B cell (primary cell): ENCODE results near the gene ITPR1. TPM values are rescaled to one million over a fixed set of nuclear protein-coding genes. Genes with fewer than 3 reads are reported as not detected.

Source experiments
- ATAC-seq: fragments of 200-7000 bp; cut with Tn5 transposase; one replicate; pipeline ENCODE4 v1.10.0; 2021; ENCODE audit warnings: low read depth, mild to moderate bottlenecking, moderate number of reproducible peaks, moderate library complexity
- CTCF ChIA-PET: fragments of 350-600 bp; sonication (Branson Sonifier 250); formaldehyde crosslinking; loops from one replicate; lab custom pipeline; 2021; ENCODE audit warnings: antibody characterized with exemption, inconsistent platforms; lab: Charles Lee
- POLR2A ChIA-PET: fragments of 350-600 bp; sonication (Branson Sonifier 250); formaldehyde crosslinking; loops from one replicate; lab custom pipeline; 2021; ENCODE audit warnings: antibody characterized with exemption; lab: Charles Lee
- DNase-seq: peaks from one replicate; pipeline ENCODE4 v3.0.0; 2013
- H2AFZ ChIP-seq: 2 replicates; pipeline ENCODE4 v1.6.1; 2012; ENCODE audit warnings: mild to moderate bottlenecking, low read depth, low read length; ENCODE audit not compliant: insufficient read depth, poor library complexity, severe bottlenecking
- H3K27ac ChIP-seq, 2 donors: 1 replicate in 1 of 2; 2 replicates in 1 of 2; pipeline ENCODE4 v1.5.1; 2012 to 2013; ENCODE audit warnings: low read length in 2 of 2, mild to moderate bottlenecking in 2 of 2, moderate library complexity in 1 of 2
- H3K27me3 ChIP-seq, 4 experiments: fragments of 200-600 bp in 1 of 4; sonication (generic) in 1 of 4; replicated peaks in 1 of 4; 1 replicate in 2 of 4; 2 replicates in 2 of 4; pipeline versions ENCODE4 v1.6.1 to v1.7.0; 2013 to 2016; ENCODE audit warnings: low read length in 3 of 4, mild to moderate bottlenecking in 2 of 4, mixed read lengths in 1 of 4, moderate library complexity in 1 of 4; ENCODE audit not compliant: insufficient read depth in 4 of 4, control insufficient read depth in 3 of 4; ENCODE audit errors: control extremely low read depth in 1 of 4
- H3K36me3 ChIP-seq, 2 experiments: replicated peaks in 1 of 2; 1 replicate in 1 of 2; 2 replicates in 1 of 2; pipeline versions ENCODE4 v1.6.1 to v1.7.1; 2013; ENCODE audit warnings: low read length in 1 of 2; ENCODE audit not compliant: insufficient read depth in 2 of 2, control insufficient read depth in 1 of 2; ENCODE audit errors: control extremely low read depth in 1 of 2, extremely low read depth in 1 of 2
- H3K4me1 ChIP-seq, 2 donors: fragments of 200-600 bp in 1 of 2; sonication (generic) in 1 of 2; 1 replicate in 1 of 2; 2 replicates in 1 of 2; pipeline versions ENCODE4 v1.5.1 to v1.6.1; 2013 to 2017; ENCODE audit warnings: low read length in 2 of 2; ENCODE audit not compliant: control insufficient read depth in 2 of 2, insufficient read depth in 2 of 2
- H3K4me2 ChIP-seq: replicated peaks from 2 replicates; pipeline ENCODE3; 2012; ENCODE audit warnings: mild to moderate bottlenecking, low read depth, low read length; ENCODE audit not compliant: poor library complexity, severe bottlenecking
- H3K4me3 ChIP-seq, 5 experiments: fragments of 200-600 bp in 1 of 5; sonication (generic) in 1 of 5; 1 replicate in 3 of 5; 2 replicates in 2 of 5; pipeline versions ENCODE4 v1.5.1 to v1.7.0; 2011 to 2016; ENCODE audit warnings: low read length in 4 of 5, mild to moderate bottlenecking in 4 of 5, low read depth in 2 of 5, control low read depth in 1 of 5, moderate library complexity in 1 of 5; ENCODE audit not compliant: insufficient read depth in 1 of 5; ENCODE audit errors: control extremely low read depth in 1 of 5, extremely low read depth in 1 of 5
- H3K79me2 ChIP-seq: fragments of 200-600 bp; sonication (generic); one replicate; pipeline ENCODE4 v1.6.0; 2016; ENCODE audit warnings: low read length; ENCODE audit not compliant: control insufficient read depth, insufficient read depth
- H3K9ac ChIP-seq: fragments of 200-600 bp; sonication (generic); 2 replicates; pipeline ENCODE4 v1.6.1; 2017; ENCODE audit warnings: mild to moderate bottlenecking, low read length, moderate library complexity
- H3K9me3 ChIP-seq, 3 donors: one replicate each; pipeline versions ENCODE4 v1.6.1 to v1.7.1; 2013; ENCODE audit warnings: low read length in 2 of 3; ENCODE audit not compliant: control insufficient read depth in 2 of 3, insufficient read depth in 1 of 3; ENCODE audit errors: control extremely low read depth in 1 of 3
- H4K20me1 ChIP-seq: 2 replicates; pipeline ENCODE4 v1.6.0; 2012; ENCODE audit warnings: mild to moderate bottlenecking, low read length; ENCODE audit not compliant: insufficient read depth, control insufficient read depth, poor library complexity, severe bottlenecking
- H3K27ac Mint-ChIP-seq: one replicate; pipeline ENCODE4 v1.8.0; 2021; ENCODE audit warnings: mixed read lengths
- H3K27me3 Mint-ChIP-seq: one replicate; pipeline ENCODE4 v1.8.0; 2021; ENCODE audit warnings: mixed read lengths
- H3K4me1 Mint-ChIP-seq: one replicate; pipeline ENCODE4 v1.8.0; 2021; ENCODE audit warnings: mixed read lengths
- H3K4me3 Mint-ChIP-seq: one replicate; pipeline ENCODE4 v1.8.0; 2021; ENCODE audit warnings: mixed read lengths
- H3K9me3 Mint-ChIP-seq: one replicate; pipeline ENCODE4 v1.8.0; 2022; ENCODE audit warnings: mixed read lengths; ENCODE audit not compliant: insufficient read depth
- CTCF ChIP-seq: fragments of 200-600 bp; IDR thresholded peaks from one replicate; pipeline ENCODE4 v1.8.0; 2022; ENCODE audit warnings: antibody characterized with exemption, mild to moderate bottlenecking
- EZH2 ChIP-seq: IDR thresholded peaks from 2 replicates; pipeline ENCODE4 v1.6.1; 2012; ENCODE audit warnings: borderline replicate concordance, low read depth, mild to moderate bottlenecking, moderate library complexity, low read length; ENCODE audit not compliant: insufficient read depth, poor library complexity, severe bottlenecking
- WGBS: methylation state at CpG from one replicate; pipeline ENCODE4 v1.1.5; 2013; ENCODE audit warnings: missing lambda C conversion rate; ENCODE audit not compliant: insufficient coverage; 5-methylcytosine and 5-hydroxymethylcytosine counted together
- intact Hi-C: fragments of 100-400 bp; cut with micrococcal nuclease; formaldehyde crosslinking; loops from one replicate; pipeline ENCODE4 v1.10.0; 2022
- polyA plus RNA-seq: library from polyadenylated mRNA; depleted of rRNA; stranded (reverse); fragments of >200 nt; gene quantifications from 2 replicates; pipeline ENCODE4 v1.2.3, GENCODE V29; 2012
- total RNA-seq, 2 donors: library from RNA; stranded (reverse); fragments of 120-200 nt in 1 of 2; gene quantifications; 1 replicate in 1 of 2; 2 replicates in 1 of 2; pipeline versions ENCODE4 v1.2.3 to v1.2.4, GENCODE V29; 2013 to 2022

Gene ITPR1
- total and polyA plus RNA-seq, 2 donors (not counting 1 experiment from before 2014, with no cell fraction given): 64.0 to 332 TPM

GRCh38 chr3:4768521-4768920 lies 275.4 kb downstream of the ITPR1 start:
- peaks cover 0 to 4% (median 0%) of the 10 kb centered on the region in 3 donors for H3K9me3 ChIP-seq
- no peak overlapping the region for H2AFZ ChIP-seq
- WGBS: 99% methylated on average over 10 of the region's 12 CpGs
- CTCF ChIA-PET: interaction anchor here (0.7 to 1.2 kb wide), 2 partner anchors 9 to 57 kb away, joined by 3 read pairs; no protein-coding TSS in a partner anchor
- no peak overlapping the region for H3K4me2 ChIP-seq
- Mint-ChIP-seq H3K4me3 (no peak overlapping the region), H3K4me1 (no peaks in the 10 kb centered on the region), H3K27me3 (no peaks in the 10 kb centered on the region), H3K9me3 (peaks cover 3% of the 10 kb centered on the region), H3K27ac (no peak overlapping the region)
- no peak overlapping the region for H3K4me3 ChIP-seq
- no peak for DNase-seq
- H3K27me3 ChIP-seq: no peaks in the 10 kb centered on the region
- no peak overlapping the region for H3K9ac ChIP-seq
- no peaks in the 10 kb centered on the region for H3K4me1 ChIP-seq
- peaks cover 2 to 95% of the 10 kb centered on the region in 2 experiments for H3K36me3 ChIP-seq
- H3K27ac ChIP-seq: no peak overlapping the region
- no peak for ATAC-seq
- TF ChIP-seq EZH2: no peak
- no peak for TF ChIP-seq CTCF
- H3K79me2 ChIP-seq: peaks cover 16% of the 10 kb centered on the region
- H4K20me1 ChIP-seq: peaks cover 82% of the 10 kb centered on the region
- intact Hi-C loops: no loop called here
- POLR2A ChIA-PET: no interaction called here

GRCh38 chr3:4770561-4770960 lies 277.4 kb downstream of the ITPR1 start:
- H3K4me3 Mint-ChIP-seq: no peak overlapping the region
- Histone ChIP-seq H3K79me2 (peaks cover 7% of the 10 kb centered on the region), H3K36me3 (peaks cover 2 to 100% of the 10 kb centered on the region in 2 experiments), H2AFZ (no peak overlapping the region), H3K4me2 (no peak overlapping the region), H3K4me1 (no peaks in the 10 kb centered on the region), H3K9ac (no peak overlapping the region), H3K27ac (no peak overlapping the region), H3K9me3 (no peaks in the 10 kb centered on the region), H3K27me3 (no peaks in the 10 kb centered on the region), H3K4me3 (no peak overlapping the region), H4K20me1 (peaks cover 72% of the 10 kb centered on the region)
- TF ChIP-seq CTCF: no peak
- TF ChIP-seq EZH2: no peak
- H3K4me1 Mint-ChIP-seq: no peaks in the 10 kb centered on the region
- H3K27ac Mint-ChIP-seq: no peak overlapping the region
- H3K9me3 Mint-ChIP-seq: no peaks in the 10 kb centered on the region
- DNase-seq: no peak
- H3K27me3 Mint-ChIP-seq: no peaks in the 10 kb centered on the region
- 100% methylated on average over 4 of the region's 5 CpGs for WGBS
- ChIA-PET POLR2A (no interaction called here), CTCF (no interaction called here)
- intact Hi-C loops: no loop called here
- no peak for ATAC-seq
